BE2C (cell line): ENCODE results near the gene LHPP.

Source experiments
- DNase-seq: peaks from one replicate; pipeline ENCODE4 v3.0.0-alpha.2; 2020
- H3K27me3 ChIP-seq: fragments of 250-450 bp; sonication (Bioruptor Pico); 2 replicates; pipeline ENCODE4 v1.5.1; 2020; ENCODE audit warnings: mild to moderate bottlenecking
- H3K36me3 ChIP-seq: fragments of 250-450 bp; sonication (Bioruptor Pico); 2 replicates; pipeline ENCODE4 v1.5.1; 2020; ENCODE audit warnings: mild to moderate bottlenecking
- H3K4me1 ChIP-seq: fragments of 250-450 bp; sonication (Bioruptor Pico); 2 replicates; pipeline ENCODE4 v1.5.1; 2020
- H3K4me3 ChIP-seq: 2 replicates; pipeline ENCODE4 v1.5.1; 2011; ENCODE audit warnings: low read depth, low read length
- H3K9me3 ChIP-seq: fragments of 250-450 bp; sonication (Bioruptor Pico); 2 replicates; pipeline ENCODE4 v1.5.1; 2020
- CTCF ChIP-seq: IDR thresholded peaks from 2 replicates; pipeline ENCODE4 v1.5.1; 2012; ENCODE audit warnings: mild to moderate bottlenecking, low read depth, low read length

The LHPP gene

GRCh38 chr10:124495725-124496124 is 34.1 kb downstream of the LHPP start:
- Histone ChIP-seq H3K27me3 (no peaks in the 10 kb centered on the region), H3K4me3 (no peak overlapping the region), H3K36me3 (no peaks in the 10 kb centered on the region), H3K9me3 (peaks cover under 1% of the 10 kb centered on the region; the same call in 1 of the 2 replicates), H3K4me1 (no peaks in the 10 kb centered on the region; the same call in 1 of the 2 replicates)
- no peak for DNase-seq
- no peak for TF ChIP-seq CTCF

- Histone ChIP-seq H3K4me3 (no peak overlapping the region), H3K36me3 (no peaks in the 10 kb centered on the region), H3K9me3 (peaks cover 4% of the 10 kb centered on the region), H3K27me3 (no peaks in the 10 kb centered on the region), H3K4me1 (no peaks in the 10 kb centered on the region; the same call in 1 of the 2 replicates)
- TF ChIP-seq CTCF, result no peak
- peak; percentile 37 for DNase-seq
These were observed 34.5 kb downstream of the LHPP start for GRCh38 chr10:124496150-124496549.

GRCh38 chr10:124496620-124497019 is 35.0 kb downstream of the LHPP start:
- no peaks in the 10 kb centered on the region for H3K36me3 ChIP-seq
- no peaks in the 10 kb centered on the region for H3K27me3 ChIP-seq
- TF ChIP-seq CTCF, result no peak
- no peaks in the 10 kb centered on the region; the same call in 1 of the 2 replicates for H3K4me1 ChIP-seq
- no peak overlapping the region for H3K4me3 ChIP-seq
- H3K9me3 ChIP-seq, result peaks cover 4% of the 10 kb centered on the region
- DNase-seq, result no peak

GRCh38 chr10:124497196-124497881 is 35.7 kb downstream of the LHPP start:
- Histone ChIP-seq H3K9me3 (peaks cover 4% of the 10 kb centered on the region), H3K36me3 (no peaks in the 10 kb centered on the region), H3K4me3 (no peak overlapping the region), H3K27me3 (no peaks in the 10 kb centered on the region), H3K4me1 (no peaks in the 10 kb centered on the region; the same call in 1 of the 2 replicates)
- DNase-seq, result no peak
- no peak for TF ChIP-seq CTCF

GRCh38 chr10:124498056-124498455 is 36.4 kb downstream of the LHPP start:
- DNase-seq, result no peak
- Histone ChIP-seq H3K36me3 (no peaks in the 10 kb centered on the region), H3K4me1 (no peaks in the 10 kb centered on the region; the same call in 1 of the 2 replicates), H3K27me3 (no peaks in the 10 kb centered on the region), H3K9me3 (peaks cover 4% of the 10 kb centered on the region), H3K4me3 (no peak overlapping the region)
- TF ChIP-seq CTCF, result no peak

GRCh38 chr10:124500757-124501156 is 39.1 kb downstream of the LHPP start:
- H3K27me3 ChIP-seq, result no peaks in the 10 kb centered on the region
- no peak for DNase-seq
- H3K4me3 ChIP-seq, result no peak overlapping the region
- no peaks in the 10 kb centered on the region; the same call in 1 of the 2 replicates for H3K4me1 ChIP-seq
- peaks cover 4% of the 10 kb centered on the region for H3K9me3 ChIP-seq
- TF ChIP-seq CTCF, result no peak
- no peaks in the 10 kb centered on the region for H3K36me3 ChIP-seq
